K562 (cell line): ENCODE data around the gene HSPA1L. TPM values are rescaled to one million over a fixed set of nuclear protein-coding genes. Genes with fewer than 3 reads are reported as not detected.

Experiments
- BCL6 ChIP-seq: fragments of 250-450 bp; sonication (Bioruptor Pico); IDR thresholded peaks from 2 replicates; pipeline ENCODE4 v1.4.0; 2020
- DLX4 ChIP-seq: fragments of 250-450 bp; sonication (Bioruptor Pico); IDR thresholded peaks from 2 replicates; pipeline ENCODE4 v1.6.1; 2021; ENCODE audit warnings: mild to moderate bottlenecking
- EZH2 ChIP-seq: IDR thresholded peaks from 2 replicates; pipeline ENCODE4 v1.6.1; 2012; ENCODE audit warnings: low read depth, mild to moderate bottlenecking, inconsistent platforms, low read length, borderline replicate concordance
- GTF2A2 ChIP-seq: IDR thresholded peaks from 2 replicates; pipeline ENCODE4 v1.6.1; 2016; ENCODE audit warnings: mild to moderate bottlenecking, missing genetic modification characterization, missing compliant biosample characterization
- HDAC1 ChIP-seq, 2 experiments: fragments of 450-650 bp; IDR thresholded peaks; 2 replicates each; pipeline ENCODE4 v1.6.1; 2016 to 2017; ENCODE audit warnings: inconsistent platforms in 1 of 2, mild to moderate bottlenecking in 1 of 2, moderate library complexity in 1 of 2
- HOXB6 ChIP-seq: fragments of 250-450 bp; sonication (Bioruptor Pico); IDR thresholded peaks from 2 replicates; pipeline ENCODE4 v1.5.1; 2022; ENCODE audit warnings: mild to moderate bottlenecking, borderline replicate concordance
- ID3 ChIP-seq, 2 experiments: fragments of 250-450 bp in 1 of 2; fragments of 450-650 bp in 1 of 2; sonication (Bioruptor Pico) in 1 of 2; IDR thresholded peaks; 2 replicates each; pipeline versions ENCODE4 v1.6.1 to v1.8.0; 2016 to 2021; ENCODE audit warnings: mild to moderate bottlenecking in 2 of 2, moderate library complexity in 2 of 2, missing compliant biosample characterization in 1 of 2, missing genetic modification characterization in 1 of 2
- PML ChIP-seq: IDR thresholded peaks from 2 replicates; pipeline ENCODE4 v1.6.1; 2012; ENCODE audit warnings: low read length, inconsistent platforms
- TBL1XR1 ChIP-seq, 2 experiments: IDR thresholded peaks; 2 replicates each; pipeline ENCODE4 v1.6.1; 2012; ENCODE audit warnings: improper control_type of control experiment in 2 of 2, low read length in 2 of 2, mild to moderate bottlenecking in 1 of 2
- THRAP3 ChIP-seq: fragments of 450-650 bp; IDR thresholded peaks from 2 replicates; pipeline ENCODE4 v1.6.1; 2016; ENCODE audit warnings: mild to moderate bottlenecking, inconsistent platforms, borderline replicate concordance
- U2AF1 ChIP-seq: fragments of 200-400 bp; formaldehyde crosslinking; optimal IDR thresholded peaks from 2 replicates; pipeline ENCODE3; 2017; ENCODE audit warnings: mild to moderate bottlenecking, low read depth, low read length, moderate library complexity
- VEZF1 ChIP-seq: fragments of 200-800 bp; sonication (Bioruptor generic); IDR thresholded peaks from 2 replicates; pipeline ENCODE4 v1.6.1; 2017; ENCODE audit warnings: missing genetic modification characterization, missing compliant biosample characterization
- polyA plus RNA-seq, 8 experiments: library from polyadenylated mRNA; depleted of rRNA in 4 of 8; stranded (reverse) in 5 of 8; unstranded in 3 of 8; fragments of >200 nt; fragmentation: Nextera tagmentation in 2 of 8; fragmentation: Illumina TruSeq in 1 of 8; extraction: Ambion mirVana in 2 of 8; extraction: Trizol in 1 of 8; gene quantifications; 2 replicates each; pipeline versions ENCODE4 v1.2.1 to v1.2.3, GENCODE V29; 2011 to 2014; ENCODE audit warnings: inconsistent platforms in 1 of 8, missing spikeins in 1 of 8
- total RNA-seq, 7 experiments: library from RNA; depleted of rRNA in 6 of 7; stranded (reverse); fragments of >200 nt in 6 of 7; fragmentation: Illumina TruSeq in 2 of 7; extraction: Trizol in 2 of 7; gene quantifications; 2 replicates each; pipeline versions ENCODE4 v1.2.1 to v1.2.3, GENCODE V29; 2011 to 2021; ENCODE audit warnings: low replicate concordance in 1 of 7
- TF ChIP-seq, protein P1 (sequence below): fragments of 250-450 bp; sonication (Bioruptor Pico); IDR thresholded peaks from 2 replicates; pipeline ENCODE4 v1.4.0; 2020; ENCODE audit warnings: borderline replicate concordance
- TF ChIP-seq, protein P2 (sequence below): sonication (generic); formaldehyde crosslinking; IDR thresholded peaks from 2 replicates; pipeline ENCODE4 v1.8.0; 2022; ENCODE audit warnings: missing genetic modification reagents, mild to moderate bottlenecking, moderate library complexity, borderline replicate concordance
- TF ChIP-seq, protein P3 (sequence below): sonication (generic); formaldehyde crosslinking; IDR thresholded peaks from 2 replicates; pipeline ENCODE4 v1.8.0; 2022; ENCODE audit warnings: mild to moderate bottlenecking, missing genetic modification reagents

HSPA1L gene
- total and polyA plus RNA-seq, 9 of the 15 experiments (the other 6 are each of a cell fraction or from before 2014, with no cell fraction given), result 0.14 to 2.1 (median 1.3) TPM

DNA sequence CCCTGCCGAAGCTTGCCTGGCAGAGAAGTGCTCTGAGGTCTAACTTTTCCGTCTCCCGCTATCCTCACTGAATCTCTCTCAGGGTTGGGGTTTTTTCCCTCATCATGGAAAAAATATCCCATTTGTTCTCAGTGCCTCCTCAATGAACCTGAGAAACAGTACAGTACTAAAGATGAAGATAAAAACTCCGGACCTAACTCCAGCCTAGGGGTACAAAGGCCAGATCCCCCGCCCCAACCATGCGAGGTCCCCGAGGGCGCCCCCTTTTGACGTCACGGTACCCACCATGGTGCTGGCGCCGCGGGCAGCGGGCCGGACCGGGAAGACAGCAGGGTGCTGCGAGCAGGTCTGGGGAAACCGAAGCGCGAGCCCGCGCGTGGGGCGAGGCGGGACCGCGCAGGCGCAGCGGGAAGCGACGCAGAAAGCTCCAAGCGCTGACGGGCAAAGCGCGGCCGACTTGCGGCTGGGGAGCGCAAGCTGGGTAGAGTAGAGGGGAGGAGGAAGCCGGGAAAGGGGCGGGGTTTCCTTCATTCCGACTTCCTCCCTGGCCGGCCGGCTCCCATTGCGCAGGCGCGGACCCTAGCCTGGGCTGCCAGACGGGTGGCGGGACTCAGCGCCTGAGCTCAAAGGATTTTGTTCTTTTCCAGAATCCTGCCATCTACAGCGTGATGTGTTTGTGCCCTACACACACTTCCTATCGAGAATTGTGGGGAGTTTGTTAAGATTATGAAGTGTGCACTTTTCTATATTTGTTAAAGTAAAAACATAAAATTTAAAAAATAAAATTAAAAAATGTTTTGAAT is 8.4 kb downstream of the HSPA1L start, which contains the start of gene LSM2 (continued):
- TF ChIP-seq, protein P1, sequence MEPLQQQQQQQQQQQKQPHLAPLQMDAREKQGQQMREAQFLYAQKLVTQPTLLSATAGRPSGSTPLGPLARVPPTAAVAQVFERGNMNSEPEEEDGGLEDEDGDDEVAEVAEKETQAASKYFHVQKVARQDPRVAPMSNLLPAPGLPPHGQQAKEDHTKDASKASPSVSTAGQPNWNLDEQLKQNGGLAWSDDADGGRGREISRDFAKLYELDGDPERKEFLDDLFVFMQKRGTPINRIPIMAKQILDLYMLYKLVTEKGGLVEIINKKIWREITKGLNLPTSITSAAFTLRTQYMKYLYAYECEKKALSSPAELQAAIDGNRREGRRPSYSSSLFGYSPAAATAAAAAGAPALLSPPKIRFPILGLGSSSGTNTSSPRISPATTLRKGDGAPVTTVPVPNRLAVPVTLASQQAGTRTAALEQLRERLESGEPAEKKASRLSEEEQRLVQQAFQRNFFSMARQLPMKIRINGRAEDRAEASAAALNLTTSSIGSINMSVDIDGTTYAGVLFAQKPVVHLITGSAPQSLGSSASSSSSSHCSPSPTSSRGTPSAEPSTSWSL (CRISPR knock-in tag), result peak; percentile 15; the same call in 1 of the 2 replicates
- TF ChIP-seq VEZF1 (peak; percentile 91), TBL1XR1 (IDR thresholded peaks at IDR 0.05; ENCODE audit: low read length in 2 of 2) (peak in 1 of 2 experiments; percentile 75; a peak in 1 of 4 replicates), ID3 (CRISPR knock-in tag; IDR thresholded peaks at IDR 0.05) (no peak), ID3 (tag; IDR thresholded peaks at IDR 0.05) (peak; percentile 66; the same call in 1 of the 2 replicates), EZH2 (no peak), HDAC1 (IDR thresholded peaks at IDR 0.05) (peak; percentile 68 to 99; a peak in 3 of 4 replicates), GTF2A2 (tag) (no peak), PML (peak; percentile 88), THRAP3 (no peak), HOXB6 (no peak), BCL6 (CRISPR knock-in tag) (no peak), DLX4 (CRISPR knock-in tag) (no peak), U2AF1 (peak; percentile 70)
- TF ChIP-seq, protein P2, sequence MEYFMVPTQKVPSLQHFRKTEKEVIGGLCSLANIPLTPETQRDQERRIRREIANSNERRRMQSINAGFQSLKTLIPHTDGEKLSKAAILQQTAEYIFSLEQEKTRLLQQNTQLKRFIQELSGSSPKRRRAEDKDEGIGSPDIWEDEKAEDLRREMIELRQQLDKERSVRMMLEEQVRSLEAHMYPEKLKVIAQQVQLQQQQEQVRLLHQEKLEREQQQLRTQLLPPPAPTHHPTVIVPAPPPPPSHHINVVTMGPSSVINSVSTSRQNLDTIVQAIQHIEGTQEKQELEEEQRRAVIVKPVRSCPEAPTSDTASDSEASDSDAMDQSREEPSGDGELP (CRISPR knock-in tag), result peak; percentile 92
- TF ChIP-seq, protein P3, sequence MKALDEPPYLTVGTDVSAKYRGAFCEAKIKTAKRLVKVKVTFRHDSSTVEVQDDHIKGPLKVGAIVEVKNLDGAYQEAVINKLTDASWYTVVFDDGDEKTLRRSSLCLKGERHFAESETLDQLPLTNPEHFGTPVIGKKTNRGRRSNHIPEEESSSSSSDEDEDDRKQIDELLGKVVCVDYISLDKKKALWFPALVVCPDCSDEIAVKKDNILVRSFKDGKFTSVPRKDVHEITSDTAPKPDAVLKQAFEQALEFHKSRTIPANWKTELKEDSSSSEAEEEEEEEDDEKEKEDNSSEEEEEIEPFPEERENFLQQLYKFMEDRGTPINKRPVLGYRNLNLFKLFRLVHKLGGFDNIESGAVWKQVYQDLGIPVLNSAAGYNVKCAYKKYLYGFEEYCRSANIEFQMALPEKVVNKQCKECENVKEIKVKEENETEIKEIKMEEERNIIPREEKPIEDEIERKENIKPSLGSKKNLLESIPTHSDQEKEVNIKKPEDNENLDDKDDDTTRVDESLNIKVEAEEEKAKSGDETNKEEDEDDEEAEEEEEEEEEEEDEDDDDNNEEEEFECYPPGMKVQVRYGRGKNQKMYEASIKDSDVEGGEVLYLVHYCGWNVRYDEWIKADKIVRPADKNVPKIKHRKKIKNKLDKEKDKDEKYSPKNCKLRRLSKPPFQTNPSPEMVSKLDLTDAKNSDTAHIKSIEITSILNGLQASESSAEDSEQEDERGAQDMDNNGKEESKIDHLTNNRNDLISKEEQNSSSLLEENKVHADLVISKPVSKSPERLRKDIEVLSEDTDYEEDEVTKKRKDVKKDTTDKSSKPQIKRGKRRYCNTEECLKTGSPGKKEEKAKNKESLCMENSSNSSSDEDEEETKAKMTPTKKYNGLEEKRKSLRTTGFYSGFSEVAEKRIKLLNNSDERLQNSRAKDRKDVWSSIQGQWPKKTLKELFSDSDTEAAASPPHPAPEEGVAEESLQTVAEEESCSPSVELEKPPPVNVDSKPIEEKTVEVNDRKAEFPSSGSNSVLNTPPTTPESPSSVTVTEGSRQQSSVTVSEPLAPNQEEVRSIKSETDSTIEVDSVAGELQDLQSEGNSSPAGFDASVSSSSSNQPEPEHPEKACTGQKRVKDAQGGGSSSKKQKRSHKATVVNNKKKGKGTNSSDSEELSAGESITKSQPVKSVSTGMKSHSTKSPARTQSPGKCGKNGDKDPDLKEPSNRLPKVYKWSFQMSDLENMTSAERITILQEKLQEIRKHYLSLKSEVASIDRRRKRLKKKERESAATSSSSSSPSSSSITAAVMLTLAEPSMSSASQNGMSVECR (CRISPR knock-in tag), result peak; percentile 96; the same call in 1 of the 2 replicates
